GM18909 (cell line): ENCODE results near the gene AMN.

Experiments used
- ATAC-seq: cut with Tn5 transposase; IDR thresholded peaks from one replicate; pipeline ENCODE4 v1.9.1; 2021; ENCODE audit warnings: mild to moderate bottlenecking; ENCODE audit not compliant: unreplicated experiment, poor library complexity

The AMN gene

GRCh38 chr14:102911541-102911951 lies 10.9 kb upstream of the AMN start:
- no peak for ATAC-seq

- ATAC-seq, result no peak
Observed at GRCh38 chr14:102911991-102912761, 10.3 kb upstream of the AMN start.

- ATAC-seq, result no peak
Observed at GRCh38 chr14:102913341-102914211, 8.9 kb upstream of the AMN start.

- no peak for ATAC-seq
Observed at GRCh38 chr14:102914474-102915291, 7.8 kb upstream of the AMN start.

- ATAC-seq, result no peak
Observed at GRCh38 chr14:102915292-102916110, 7.0 kb upstream of the AMN start.

- no peak for ATAC-seq
Observed at GRCh38 chr14:102916347-102917055, 6.0 kb upstream of the AMN start.

GRCh38 chr14:102917056-102917385 lies 5.4 kb upstream of the AMN start:
- ATAC-seq, result no peak

GRCh38 chr14:102917469-102918211 lies 4.8 kb upstream of the AMN start:
- ATAC-seq, result no peak

GRCh38 chr14:102918438-102918837 lies 4.0 kb upstream of the AMN start:
- ATAC-seq, result no peak

GRCh38 chr14:102920273-102920997 lies 2.0 kb upstream of the AMN start:
- ATAC-seq, result no peak

- ATAC-seq, result no peak
Observed at GRCh38 chr14:102920998-102921304, 1.5 kb upstream of the AMN start.

GRCh38 chr14:102923201-102923924 lies 900 bp downstream of the AMN start:
- no peak for ATAC-seq

GRCh38 chr14:102923925-102924486 lies 1.5 kb downstream of the AMN start:
- ATAC-seq, result no peak

GRCh38 chr14:102924632-102925588 lies 2.4 kb downstream of the AMN start:
- no peak for ATAC-seq

GRCh38 chr14:102925646-102926045 lies 3.2 kb downstream of the AMN start:
- ATAC-seq, result no peak

- no peak for ATAC-seq
Observed at GRCh38 chr14:102926104-102926503, 3.6 kb downstream of the AMN start.
